GM18870 (cell line): Measurements from ENCODE around the gene PAX5.

Experiments
- ATAC-seq: cut with Tn5 transposase; IDR thresholded peaks from one replicate; pipeline ENCODE4 v1.9.1; 2021; ENCODE audit warnings: moderate library complexity; ENCODE audit not compliant: unreplicated experiment

The PAX5 gene

DNA sequence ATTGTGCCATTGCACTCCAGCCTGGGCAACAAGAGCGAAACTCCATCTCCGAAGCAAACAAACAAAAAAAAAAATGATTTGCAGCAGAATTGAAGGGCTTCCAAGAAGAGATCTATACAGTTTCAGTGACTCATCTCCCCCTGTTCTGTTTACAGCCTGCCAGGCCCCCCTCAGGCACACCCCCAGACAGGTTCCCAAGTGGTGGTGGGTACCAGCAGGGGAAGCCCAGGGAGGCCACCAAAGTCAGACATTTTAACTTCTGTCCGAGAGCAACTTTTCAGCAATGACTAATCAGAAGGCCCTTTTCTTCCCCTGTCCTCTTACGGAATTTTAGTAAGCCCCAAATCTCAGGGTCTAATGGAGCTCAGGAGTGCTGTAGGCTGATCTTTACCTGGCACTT is 98.7 kb downstream of the PAX5 start:
- ATAC-seq, result peak; percentile 21

DNA sequence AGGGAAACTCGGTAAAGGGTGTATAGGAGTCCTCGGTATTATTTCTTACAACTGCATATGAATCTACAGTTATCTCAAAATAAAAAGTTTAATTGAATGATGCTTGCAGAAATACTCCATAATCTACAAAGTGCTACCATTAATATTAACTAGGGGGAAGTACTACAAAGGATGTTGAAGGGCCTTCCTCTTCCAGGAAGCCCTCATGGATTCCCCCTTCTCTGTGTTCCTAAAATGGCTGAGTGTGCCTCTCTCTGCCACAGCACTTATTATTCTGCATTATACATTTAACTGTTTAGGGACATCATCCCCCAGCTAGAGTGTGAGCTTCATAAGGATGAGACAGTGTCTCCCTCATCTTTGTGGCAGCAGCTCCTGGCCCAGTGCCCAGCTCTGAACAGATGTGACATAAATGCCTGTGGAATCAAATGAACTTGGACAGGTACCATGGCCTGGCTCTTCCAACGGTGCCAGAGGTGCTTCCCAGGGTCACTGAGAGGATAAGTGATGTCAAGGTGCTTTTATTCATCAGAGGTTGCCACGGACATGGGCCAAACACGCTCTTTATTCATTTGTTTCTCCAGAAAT is 99.5 kb downstream of the PAX5 start:
- ATAC-seq, result no peak

DNA sequence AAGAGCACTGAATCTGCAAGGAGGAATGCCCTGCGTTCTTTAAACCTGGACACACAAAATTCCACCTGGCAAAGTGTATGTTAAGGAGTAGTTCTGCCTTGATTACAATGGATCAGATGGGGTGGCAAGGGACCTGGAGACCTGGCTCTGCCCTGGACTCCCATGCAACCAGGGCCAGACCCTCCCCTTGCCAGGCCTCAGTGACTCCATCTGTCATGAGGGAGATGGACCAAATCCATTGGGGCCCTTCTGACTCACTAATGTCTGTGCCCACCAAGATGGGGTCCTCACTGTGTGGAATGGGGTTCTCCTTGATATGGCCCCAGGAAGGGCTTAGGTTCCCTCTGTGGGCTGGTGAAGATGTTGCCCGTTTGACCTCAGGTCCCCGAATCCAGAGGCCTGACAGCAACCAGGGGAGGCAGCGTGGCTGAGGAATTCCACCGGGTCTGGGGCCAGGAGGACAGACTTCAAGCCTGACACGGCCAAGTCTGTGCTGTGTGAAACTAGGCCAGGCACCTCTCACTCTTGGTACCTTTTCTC is 100.3 kb downstream of the PAX5 start:
- no peak for ATAC-seq

DNA sequence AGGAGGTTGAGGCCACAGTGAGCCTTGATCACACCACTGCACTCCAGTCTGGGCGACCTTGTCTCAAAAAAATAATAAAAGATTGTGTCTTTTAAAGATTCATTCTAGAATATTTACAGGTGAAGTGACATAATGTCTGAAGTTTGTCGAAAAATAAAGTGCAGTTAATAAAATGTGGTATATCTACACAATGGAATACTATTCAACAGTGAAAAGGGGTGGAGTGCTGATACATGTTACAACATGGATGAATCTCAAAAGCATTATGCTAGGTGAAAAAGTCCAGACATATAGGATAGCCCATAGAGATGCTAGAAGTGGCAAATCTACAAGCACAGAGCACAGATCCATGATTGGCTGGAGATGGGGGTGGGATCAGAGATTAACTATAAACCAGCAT is 101.9 kb downstream of the PAX5 start:
- no peak for ATAC-seq

DNA sequence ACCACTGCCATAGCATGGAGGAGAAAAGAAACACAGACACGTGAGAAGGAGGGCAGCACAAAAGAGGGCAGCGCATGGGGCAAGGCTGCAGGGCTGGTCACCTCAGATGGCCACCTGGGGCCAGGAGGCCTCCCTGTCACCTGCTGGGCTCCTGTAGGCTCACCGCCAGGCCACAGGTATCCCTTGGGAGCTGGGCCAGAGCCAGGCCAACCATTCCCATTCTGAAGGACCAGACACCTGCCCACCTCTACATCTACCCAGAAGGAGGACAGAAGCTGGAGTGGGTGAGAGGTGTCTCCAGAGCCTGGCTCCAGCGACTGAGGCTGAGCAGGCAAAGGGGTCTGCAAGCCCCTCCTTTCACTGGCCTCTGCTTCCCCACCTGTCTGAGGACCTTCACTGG is 103.1 kb downstream of the PAX5 start:
- ATAC-seq, result no peak

DNA sequence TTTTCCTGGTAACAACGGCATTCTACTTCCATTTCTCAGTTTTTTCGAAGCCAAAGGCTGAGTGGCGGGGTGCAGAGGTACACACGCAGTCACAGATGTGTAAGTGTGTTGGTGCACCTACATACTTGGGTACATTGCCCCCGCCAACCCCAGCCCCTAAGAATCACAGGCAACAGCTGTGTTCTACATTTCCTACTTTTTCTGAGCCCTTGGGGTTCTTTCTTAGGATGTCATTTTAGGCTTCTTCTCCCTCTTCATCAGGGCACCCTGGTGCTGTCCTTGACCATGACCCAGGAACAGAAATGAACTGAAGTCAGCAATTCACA is 104.8 kb downstream of the PAX5 start:
- no peak for ATAC-seq

DNA sequence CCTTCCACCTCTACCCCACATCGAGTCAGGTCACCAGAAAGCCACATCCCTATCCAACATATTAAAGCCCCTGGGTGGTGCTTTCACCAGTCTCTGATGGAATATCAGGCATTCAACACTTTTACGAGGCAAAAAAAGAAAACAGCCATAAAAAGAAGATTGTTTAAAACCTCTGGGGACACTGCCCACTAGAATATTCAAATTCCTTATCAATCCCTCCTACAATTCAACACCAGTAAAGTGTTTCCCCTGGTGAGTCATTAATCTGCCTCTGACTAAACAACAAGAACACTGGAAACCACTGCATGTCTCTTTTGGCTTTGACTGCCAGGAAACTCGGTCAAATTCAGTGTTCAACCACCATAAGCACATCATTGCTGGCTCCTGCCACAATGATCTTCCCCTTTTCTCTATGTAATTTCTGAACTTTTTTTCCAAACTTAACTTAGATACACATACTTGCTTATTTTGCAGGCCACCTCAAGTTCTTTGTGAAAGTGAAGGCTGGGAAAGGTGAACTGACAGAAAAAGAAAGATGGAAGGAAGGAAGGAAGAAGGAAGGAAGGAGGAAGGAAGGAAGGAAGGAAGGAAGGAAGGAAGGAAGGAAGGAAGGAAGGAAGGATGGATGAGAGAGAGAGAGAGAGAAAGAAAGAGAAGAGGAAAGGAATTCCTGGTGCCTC is 105.3 kb downstream of the PAX5 start:
- peak; percentile 67 for ATAC-seq

DNA sequence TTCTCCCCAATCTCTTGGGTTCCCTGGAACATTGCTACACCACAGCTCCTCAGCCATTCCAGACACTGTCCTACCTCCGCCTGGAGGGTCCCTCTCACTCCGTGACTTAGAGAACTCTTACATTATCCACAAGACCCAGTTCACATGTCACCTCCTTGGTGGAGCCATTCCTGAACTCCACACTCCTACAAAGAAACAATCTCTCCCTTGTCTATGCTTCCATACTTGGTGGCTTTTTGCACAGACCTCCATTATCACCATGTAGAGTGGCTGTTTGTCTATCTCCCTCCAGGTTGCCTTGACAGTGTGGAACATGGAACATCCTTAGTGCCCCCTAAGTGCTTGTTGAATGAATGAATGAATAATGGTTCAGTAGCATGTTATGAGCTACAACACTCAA is 105.9 kb downstream of the PAX5 start:
- no peak for ATAC-seq

DNA sequence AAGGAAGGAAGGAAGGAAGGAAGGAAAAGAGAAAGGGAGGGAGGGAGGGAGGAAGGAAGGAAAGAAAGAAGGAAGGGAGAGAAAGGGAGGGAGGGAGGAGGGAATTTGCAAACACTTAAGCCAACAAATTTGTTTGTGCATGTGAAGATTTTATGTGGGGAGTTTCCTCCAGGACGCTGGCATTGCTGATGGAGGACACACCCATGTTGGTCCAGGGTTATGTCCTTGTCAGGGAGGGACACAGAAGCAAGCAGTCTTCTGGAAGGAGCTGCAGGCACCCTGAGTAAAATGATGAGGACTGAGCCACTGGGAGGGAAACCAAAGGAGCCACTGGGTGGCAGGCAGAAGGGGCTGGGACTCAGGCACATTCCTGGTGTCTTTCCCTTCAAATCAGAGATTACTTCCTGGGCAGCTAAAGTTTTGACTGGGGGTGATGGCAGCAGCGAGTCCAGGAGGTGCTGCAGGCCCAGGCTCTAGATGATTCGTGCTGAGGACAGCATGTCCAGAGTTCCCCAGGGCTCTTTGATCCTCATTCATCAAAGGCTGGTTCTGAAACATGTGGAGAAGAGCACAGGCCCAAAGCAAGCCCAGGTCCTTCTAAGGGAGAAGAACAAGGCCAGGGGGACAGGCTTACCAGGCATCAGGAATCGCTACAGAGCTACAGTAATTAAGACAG is 109.2 kb downstream of the PAX5 start:
- ATAC-seq, result no peak

DNA sequence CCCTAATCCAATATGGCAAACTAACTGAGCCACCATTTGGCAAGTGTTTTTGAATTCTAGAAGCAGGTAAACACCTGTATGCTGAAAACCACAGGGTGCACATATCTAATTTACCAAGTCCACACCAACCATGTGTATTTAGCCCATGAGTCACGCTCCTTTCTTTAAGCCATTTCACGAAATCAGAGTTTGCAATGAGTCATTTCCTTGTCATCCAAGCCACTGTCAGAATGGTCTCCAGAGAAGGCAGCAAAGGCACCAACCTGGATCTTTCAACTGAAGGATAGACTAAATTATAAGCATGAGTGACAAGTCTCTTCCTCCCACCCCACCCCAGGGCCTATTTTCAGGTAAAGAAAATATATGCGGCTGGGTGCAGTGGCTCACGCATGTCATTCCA is 110.0 kb downstream of the PAX5 start:
- ATAC-seq, result peak; percentile 50

DNA sequence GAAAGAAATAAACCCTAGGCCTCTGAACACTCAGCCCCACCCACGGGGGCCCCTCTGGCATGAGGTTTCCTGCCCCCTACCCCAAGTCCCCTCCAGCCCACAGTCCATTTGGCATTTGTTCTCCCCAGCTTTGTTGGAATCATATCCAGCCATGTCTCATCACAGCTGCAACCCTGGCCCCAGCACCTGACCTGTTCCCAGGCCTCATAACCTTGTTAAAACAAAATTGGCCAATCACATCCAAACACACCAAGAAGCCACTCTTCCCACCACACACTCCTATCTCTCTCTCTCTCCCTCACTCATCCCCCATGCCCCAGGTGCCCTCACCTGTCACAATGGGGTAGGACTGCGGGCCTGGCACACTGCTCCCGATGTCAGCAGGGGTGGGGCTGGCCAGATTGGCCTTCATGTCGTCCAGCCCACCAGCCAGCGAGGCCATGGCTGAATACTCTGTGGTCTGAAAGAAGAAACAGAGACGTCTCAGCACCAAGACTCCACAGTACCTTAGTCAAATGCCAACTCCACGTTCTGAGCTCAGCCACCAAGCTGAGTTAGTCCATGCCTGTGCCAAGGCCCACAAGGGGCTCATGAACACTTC is 110.9 kb downstream of the PAX5 start:
- no peak for ATAC-seq

DNA sequence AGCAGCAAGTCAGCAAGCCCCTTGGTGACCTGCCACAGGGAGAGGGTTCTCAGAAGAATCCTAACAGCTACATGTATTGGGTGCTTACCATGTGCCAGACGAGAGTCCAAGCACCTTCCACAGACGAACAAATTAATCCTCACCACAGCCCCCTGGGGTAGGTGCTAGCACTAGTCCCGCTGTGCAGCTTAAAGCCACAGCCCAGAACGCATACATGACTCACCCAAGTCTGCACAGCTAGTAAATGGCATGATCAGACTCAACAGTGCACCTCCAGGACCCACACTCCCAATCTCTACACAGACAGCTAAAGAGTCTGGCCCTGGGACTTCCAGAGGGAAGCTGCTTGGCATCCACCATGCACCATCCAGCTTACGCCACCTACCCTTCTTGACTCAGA is 111.5 kb downstream of the PAX5 start:
- no peak for ATAC-seq

DNA sequence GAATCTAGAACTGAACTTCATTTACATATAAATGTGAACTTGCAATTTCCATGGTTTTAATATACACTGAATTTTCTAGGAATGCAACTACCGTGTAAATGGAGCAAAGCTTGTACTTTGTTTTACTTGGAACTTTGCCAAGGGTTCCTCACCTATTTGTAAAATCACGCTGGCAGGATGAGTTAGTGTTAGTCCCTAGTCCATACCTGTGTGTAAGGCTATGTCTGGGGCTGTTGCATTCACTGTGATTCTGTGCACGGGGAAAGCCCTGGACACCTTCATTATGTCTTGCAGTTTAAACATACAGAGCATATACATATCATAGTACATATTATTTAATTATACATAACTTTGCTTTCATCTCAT is 119.9 kb downstream of the PAX5 start:
- no peak for ATAC-seq

DNA sequence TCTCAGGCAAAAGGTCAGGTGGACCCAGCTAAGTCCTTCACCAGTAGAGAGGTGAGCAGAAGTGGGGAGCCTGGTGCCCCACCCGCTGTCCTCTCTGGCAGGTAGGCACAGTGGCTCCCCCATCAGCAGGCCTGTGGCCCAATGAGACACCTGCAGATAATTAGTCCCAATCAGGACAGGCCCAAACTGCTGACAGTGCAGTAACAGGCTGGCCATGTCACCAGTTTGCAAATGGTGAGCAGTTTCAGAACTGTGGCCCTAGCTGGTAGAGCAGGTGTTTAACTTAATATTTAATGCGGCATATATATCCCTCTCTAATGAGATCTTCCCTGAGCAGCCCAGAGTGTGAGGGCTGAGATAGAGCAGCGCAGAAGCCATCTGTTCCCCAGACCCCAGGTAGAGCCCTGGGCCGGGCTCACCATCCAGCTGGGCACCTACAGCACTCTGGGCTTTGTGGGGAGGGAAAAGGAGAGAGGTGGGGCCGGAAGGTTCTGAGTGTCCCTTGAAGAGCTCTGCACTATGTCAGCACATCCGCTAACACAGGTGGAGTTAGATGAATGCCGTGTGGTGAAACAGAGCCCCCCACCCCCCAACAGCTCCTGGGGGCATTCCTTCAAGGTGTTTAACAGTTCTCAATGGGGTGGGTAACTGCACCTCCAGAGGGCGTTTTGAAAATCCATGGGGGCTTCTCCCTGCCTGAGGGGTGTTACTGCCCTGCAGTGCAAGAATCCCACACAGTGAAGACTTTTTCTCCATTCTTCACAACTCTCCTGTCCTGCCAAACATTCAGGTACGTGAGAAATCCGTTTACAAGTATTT is 120.5 kb downstream of the PAX5 start:
- no peak for ATAC-seq

DNA sequence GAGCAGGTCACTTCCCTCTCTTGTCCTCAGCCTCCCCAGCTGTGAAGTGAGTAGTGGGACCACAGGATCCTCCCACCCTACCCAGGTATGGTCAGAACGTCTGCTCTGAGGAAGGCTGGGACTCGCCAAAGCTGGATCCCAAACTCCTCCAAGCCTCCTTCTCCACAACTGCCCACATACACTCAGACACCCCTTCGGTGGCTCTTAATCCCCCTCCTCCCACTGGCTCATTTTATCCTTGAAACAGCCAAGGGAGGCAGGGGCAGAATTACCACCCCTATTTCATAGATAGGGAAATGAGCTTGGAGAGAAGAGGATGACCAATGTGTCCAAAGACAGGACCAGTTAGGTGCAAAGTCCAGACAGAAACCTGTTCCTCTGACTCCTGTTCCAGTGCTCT is 121.4 kb downstream of the PAX5 start:
- ATAC-seq, result no peak

DNA sequence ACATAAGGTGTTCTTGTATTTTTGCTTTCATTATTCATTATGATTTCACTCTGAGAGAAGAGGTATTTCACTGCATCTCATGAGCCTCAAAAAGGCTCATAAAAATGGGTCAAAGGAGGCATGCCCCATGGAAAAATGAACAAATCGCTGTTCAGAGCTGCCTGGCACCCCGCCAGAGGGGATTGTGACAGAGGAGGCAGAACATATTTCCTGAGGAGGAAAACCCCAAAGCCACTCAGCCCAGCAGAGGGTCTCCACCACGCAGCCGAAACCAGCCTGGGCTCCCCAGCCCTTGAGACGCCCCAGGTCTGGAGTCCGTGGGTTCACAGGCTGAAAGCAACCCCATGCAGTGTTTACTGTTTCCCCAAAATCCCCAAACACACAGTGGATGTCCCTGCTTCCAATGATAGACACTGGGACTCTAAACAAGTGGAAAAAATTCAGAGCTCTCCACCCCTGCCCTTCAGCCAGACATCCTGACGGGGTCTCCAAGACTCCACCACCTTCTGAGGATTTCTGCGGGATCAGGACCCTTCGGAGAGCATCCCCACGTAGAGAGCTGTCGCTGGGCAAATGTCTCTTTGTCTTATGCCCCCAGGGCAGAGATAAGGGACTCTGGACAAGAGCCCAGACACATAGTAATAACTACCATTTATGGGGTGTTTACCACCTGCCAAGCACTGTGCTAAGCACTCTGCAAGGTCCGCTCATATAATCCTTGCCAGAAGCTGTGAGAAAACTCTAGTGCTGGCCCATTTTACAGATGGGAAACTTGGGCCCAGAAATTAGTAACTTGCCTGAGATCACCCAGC is 122.3 kb downstream of the PAX5 start:
- ATAC-seq, result no peak

DNA sequence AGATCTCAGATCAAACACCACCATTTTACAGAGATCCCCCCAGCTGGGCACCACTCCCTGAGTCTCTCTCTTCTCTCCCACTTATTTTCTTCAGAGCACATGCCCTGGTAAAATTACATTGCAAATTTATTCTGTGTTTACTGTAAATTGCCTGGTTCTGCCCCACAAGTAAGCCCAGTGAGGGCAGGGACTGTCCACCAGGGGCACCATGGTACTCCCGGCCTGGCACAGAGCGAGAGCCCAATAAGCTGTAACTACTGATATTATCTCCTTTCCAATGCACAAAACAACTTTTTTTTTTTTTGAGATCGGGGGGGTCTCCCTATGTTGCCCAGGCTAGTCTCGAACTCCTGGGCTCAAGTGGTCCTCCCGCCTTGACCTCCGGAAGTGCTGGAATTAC is 123.0 kb downstream of the PAX5 start:
- no peak for ATAC-seq

DNA sequence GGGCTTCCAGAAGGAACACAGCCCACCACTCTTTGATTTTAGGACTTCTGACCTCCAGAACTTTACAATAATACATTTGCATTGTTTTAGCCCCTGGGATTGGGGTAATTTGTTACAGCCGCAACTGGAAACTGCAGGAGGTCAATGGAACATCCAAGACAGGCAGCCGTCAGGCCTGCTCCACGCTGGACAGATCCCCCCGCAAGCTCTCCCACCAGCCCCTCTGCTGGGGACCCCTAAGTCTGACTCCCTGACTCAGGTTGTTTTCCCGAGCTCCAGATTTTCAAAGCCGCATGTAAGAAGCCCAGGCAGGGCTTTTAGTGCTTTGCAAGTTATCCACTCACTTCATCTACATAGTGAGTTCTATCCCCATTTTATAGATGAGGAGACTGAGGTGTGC is 127.6 kb downstream of the PAX5 start:
- no peak for ATAC-seq

DNA sequence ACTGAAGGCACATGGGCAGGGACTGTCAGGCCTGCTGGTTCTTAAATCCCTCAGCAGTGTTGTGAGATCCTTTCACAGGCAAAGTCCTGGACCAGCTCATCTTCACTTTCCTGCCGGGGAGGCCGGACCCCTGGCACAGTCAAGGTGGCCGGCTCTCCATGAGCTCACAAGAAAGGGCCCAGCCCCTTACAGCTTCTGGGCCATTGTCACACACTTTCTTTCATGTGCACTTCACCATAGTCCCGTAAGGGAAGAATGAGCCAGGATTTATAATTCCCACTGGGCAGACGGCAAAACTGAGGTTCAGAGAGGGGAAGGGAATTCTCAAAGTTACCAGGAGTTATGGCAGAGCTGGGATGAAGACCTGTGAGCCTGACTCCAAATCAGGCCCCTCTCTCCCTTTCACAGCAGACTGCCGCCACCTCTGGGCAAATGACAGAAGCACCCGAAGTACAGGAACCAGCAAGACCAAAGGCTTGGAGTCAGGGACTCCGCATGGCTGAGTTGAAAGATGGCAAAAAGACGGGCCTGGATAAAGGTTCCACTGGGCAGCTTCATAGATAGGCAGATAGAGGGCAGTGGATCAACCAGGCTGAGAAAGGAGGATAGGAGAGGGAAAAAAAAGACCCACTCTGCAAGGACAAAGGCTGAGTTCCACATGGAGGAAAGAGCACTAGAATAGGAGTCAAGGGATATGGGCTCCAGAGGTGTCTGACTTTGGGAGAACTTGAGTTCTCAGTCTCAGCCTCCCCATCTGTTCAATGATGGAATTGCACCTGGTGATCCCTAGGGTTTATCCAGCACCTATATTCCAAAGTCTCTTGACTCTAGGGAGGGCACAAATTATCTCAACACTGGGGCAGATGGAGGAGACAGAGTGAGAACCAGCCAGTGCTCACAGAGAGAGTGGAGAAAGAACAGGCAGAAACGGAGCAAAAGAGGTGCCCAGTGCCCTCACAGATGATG is 128.7 kb downstream of the PAX5 start:
- ATAC-seq, result no peak
